Upper lobe of left lung (tissue), 4 donors: ENCODE measurements around the gene TRAF3.

Experiments used
- EP300 ChIP-seq, 4 donors: sonication (generic); formaldehyde crosslinking; IDR thresholded peaks; one replicate each; pipeline ENCODE4 v1.5.1; 2017; ENCODE audit warnings: antibody characterized with exemption in 4 of 4, control low read depth in 2 of 4
- POLR2A ChIP-seq, 4 donors: fragments of 450-650 bp; IDR thresholded peaks; one replicate each; pipeline ENCODE4 v1.5.1; 2016 to 2017; ENCODE audit warnings: antibody characterized with exemption in 4 of 4, mild to moderate bottlenecking in 2 of 4
- POLR2AphosphoS5 ChIP-seq, 2 donors: sonication (generic); formaldehyde crosslinking; IDR thresholded peaks; one replicate each; pipeline ENCODE4 v1.5.1; 2017; ENCODE audit warnings: antibody characterized with exemption in 2 of 2
- TF ChIP-seq, protein P1 (sequence below), 6 experiments: fragments of 450-650 bp in 4 of 6; fragments of 200-600 bp in 2 of 6; sonication (generic) in 2 of 6; IDR thresholded peaks; one replicate each; pipeline ENCODE4 v1.5.1; 2016 to 2019; ENCODE audit warnings: antibody characterized with exemption in 6 of 6

DNA sequence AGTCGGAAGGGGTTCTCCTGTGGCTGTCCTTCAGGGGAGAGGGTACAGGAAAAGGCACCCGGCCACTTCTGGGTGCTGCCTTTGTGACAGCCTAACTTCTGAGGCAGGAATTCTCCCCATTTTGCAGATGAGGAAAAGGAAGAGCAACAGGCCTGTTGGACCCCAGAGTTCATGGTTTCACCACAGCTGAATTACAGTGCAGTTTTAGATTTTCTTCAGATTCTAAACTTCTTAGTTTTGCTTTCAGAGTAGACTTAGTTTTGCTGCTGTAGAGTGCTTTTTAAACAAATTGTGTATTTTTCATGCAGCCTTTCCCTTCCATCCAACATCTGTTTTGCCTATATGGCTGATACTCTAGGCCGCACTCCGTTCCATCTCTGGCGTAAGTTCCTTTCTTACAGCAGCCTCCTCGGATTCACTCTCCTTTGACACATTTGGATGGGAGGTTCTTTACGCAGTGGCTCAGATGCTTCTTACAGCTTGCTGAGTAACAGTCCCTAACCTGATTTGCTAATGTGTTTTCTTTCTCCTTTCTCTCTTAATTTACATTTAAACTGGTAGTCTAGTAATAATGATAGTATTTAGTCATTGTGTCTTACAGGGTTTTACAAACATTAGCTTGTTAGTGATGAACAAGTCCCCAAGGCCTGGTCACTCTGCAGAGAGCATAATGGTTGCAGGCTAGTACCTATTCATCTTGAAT lies 7.8 kb downstream of the TRAF3 start:
- TF ChIP-seq, protein P1, sequence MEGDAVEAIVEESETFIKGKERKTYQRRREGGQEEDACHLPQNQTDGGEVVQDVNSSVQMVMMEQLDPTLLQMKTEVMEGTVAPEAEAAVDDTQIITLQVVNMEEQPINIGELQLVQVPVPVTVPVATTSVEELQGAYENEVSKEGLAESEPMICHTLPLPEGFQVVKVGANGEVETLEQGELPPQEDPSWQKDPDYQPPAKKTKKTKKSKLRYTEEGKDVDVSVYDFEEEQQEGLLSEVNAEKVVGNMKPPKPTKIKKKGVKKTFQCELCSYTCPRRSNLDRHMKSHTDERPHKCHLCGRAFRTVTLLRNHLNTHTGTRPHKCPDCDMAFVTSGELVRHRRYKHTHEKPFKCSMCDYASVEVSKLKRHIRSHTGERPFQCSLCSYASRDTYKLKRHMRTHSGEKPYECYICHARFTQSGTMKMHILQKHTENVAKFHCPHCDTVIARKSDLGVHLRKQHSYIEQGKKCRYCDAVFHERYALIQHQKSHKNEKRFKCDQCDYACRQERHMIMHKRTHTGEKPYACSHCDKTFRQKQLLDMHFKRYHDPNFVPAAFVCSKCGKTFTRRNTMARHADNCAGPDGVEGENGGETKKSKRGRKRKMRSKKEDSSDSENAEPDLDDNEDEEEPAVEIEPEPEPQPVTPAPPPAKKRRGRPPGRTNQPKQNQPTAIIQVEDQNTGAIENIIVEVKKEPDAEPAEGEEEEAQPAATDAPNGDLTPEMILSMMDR (IDR thresholded peaks at IDR 0.05): no peak
- TF ChIP-seq POLR2A (IDR thresholded peaks at IDR 0.05): no peak
- no peak for TF ChIP-seq POLR2AphosphoS5 (IDR thresholded peaks at IDR 0.05)
- no peak for TF ChIP-seq EP300 (IDR thresholded peaks at IDR 0.05)
